HEK293T (cell line): ENCODE data around the gene DBP.

Experiments
- BHLHE40 ChIP-seq: fragments of 450-650 bp; IDR thresholded peaks from 2 replicates; pipeline ENCODE4 v1.6.1; 2016; ENCODE audit warnings: mild to moderate bottlenecking, moderate library complexity, borderline replicate concordance
- SP1 ChIP-seq: fragments of 450-650 bp; IDR thresholded peaks from 2 replicates; pipeline ENCODE4 v1.6.1; 2017

GRCh38 chr19:48650974-48651682 lies 13.9 kb upstream of the DBP start:
- TF ChIP-seq SP1 (no peak), BHLHE40 (no peak)
